HG03460 (cell line): ENCODE data around the gene HSPB3.
A peak's percentile ranks its signal among the peaks of the same experiment; 100 is the strongest.
"Not testable (repeated sequence)": the region's sequence is repeated elsewhere in the genome, so short reads cannot be mapped to it uniquely, and the experiment has no call there.

Experiments used
- ATAC-seq: cut with Tn5 transposase; IDR thresholded peaks from one replicate; pipeline ENCODE4 v1.9.1; 2021; ENCODE audit not compliant: unreplicated experiment

Gene HSPB3, protein sequence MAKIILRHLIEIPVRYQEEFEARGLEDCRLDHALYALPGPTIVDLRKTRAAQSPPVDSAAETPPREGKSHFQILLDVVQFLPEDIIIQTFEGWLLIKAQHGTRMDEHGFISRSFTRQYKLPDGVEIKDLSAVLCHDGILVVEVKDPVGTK

GRCh38 chr5:54455413-54456157 lies at the start of gene HSPB3:
Gene HSPB3 (plus strand): TSS chr5:54455699. CDS start chr5:54455790, 91 bp downstream.
- ATAC-seq: no peak

DNA sequence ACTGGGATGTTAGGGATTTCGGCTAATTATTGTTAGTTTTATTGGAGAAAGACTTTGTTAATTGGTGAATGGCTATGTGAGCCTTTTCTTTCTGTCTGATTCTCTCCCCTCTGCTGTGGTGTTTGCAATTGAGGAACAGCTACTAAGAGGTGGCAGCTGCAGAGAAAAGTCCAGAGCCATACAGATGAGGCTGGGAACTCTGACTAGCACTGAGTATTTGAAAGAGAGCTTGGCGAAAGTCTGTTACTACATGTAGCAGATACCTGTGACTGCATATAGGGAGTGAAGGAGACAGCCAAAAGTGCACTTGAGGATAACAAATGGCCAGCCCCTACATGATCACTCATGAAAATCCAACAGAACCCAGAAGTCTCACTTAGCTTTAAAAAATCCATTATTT lies 44.3 kb upstream of the HSPB3 start:
- ATAC-seq: no peak

GRCh38 chr5:54412913-54413312 lies 42.6 kb upstream of the HSPB3 start:
- ATAC-seq: no peak

GRCh38 chr5:54415147-54415546 lies 40.4 kb upstream of the HSPB3 start:
- no peak for ATAC-seq

DNA sequence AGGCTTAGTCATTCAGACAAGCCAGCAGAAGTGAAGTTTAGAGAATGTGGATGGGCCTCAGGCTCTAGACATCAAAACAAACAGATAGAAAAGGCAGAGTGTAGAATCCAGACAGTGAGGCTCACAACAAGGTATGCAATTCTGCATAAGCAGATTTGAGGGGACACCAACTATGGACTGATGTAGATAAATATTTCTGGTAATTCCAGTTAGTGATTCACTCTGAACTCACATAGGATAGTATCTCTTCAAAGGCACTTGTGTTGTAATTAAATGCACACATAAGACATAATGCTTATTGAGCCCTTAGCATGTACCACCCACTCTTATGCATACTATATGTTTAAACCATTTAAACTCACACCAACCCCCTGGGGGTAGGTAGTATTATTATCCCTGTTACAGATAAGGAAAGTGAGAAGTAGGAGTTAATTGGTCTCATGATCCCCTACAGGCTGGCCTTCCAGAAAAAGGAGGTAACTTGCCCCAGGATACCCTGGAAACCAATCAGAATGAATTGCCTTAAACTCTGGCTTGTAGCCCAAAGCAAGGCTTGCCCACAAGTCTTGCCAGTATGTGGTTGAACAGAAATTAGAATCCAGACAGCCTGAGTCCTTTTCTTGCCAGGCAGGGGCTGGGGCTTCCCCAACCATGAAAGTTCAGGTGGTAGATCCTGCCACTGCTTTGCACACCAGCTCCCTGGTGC lies 39.5 kb upstream of the HSPB3 start:
- no peak for ATAC-seq

DNA sequence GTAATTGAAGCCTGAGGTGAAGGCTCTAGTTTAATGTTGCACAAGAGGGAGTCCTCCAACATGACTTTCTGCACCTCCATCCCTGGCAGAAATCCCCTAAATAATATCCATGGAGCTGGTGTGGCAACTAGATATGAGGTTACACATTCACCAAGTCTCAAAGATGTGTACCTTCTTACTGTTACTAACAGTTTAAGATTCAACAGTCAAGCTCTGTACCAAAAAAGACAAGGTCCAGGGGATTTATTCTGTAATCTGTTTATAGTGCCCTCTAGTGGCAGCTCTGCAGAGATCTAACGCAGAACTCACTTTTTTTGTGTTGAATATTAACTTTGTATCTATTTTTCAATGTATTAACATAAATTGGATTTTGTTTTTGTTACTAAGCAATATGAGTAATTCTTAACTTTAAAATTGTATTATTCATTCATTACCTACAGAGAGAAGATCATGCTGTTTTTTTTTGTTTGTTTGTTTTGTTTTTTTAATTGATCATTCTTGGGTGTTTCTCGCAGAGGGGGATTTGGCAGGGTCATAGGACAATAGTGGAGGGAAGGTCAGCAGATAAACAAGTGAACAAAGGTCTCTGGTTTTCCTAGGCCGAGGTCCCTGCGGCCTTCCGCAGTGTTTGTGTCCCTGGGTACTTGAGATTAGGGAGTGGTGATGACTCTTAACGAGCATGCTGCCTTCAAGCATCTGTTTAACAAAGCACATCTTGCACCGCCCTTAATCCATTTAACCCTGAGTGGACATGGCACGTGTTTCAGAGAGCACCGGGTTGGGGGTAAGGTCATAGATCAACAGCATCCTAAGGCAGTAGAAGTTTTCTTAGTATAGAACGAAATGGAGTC lies 35.7 kb upstream of the HSPB3 start:
- not testable (repeated sequence) for ATAC-seq

DNA sequence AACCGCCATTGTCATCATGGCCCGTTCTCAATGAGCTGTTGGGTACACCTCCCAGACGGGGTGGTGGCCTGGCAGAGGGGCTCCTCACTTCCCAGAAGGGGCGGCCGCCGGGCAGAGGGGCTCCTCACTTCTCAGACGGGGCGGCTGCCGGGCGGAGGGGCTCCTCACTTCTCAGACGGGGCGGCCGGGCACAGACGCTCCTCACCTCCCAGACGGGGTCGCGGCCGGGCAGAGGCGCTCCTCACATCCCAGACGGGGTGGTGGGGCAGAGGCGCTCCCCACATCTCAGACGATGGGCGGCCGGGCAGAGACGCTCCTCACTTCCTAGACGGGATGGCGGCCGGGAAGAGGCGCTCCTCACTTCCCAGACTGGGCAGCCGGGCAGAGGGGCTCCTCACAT lies 35.0 kb upstream of the HSPB3 start:
- ATAC-seq: not testable (repeated sequence)

DNA sequence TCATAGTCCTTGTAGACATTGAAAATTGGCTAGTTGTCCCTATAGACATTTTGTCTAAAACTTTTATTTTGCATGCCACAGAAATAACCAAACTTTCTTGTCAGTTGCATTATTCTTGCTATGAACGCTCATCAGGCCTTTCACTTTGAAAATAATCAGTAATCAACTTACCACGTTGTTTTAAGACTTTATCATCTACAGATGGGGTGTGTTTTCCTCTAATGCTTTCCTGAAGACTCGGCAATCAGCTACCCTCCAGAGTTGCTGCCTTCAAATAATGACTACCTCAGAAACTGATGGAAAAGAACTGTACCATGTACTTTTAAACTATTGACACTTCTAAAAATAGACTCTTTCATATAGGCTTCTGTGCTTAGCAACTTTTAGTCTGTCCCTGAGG lies 33.5 kb upstream of the HSPB3 start:
- ATAC-seq: no peak

- ATAC-seq: no peak
Measured at GRCh38 chr5:54425258-54425657, 30.2 kb upstream of the HSPB3 start.

GRCh38 chr5:54426209-54426608 lies 29.3 kb upstream of the HSPB3 start:
- ATAC-seq: no peak

DNA sequence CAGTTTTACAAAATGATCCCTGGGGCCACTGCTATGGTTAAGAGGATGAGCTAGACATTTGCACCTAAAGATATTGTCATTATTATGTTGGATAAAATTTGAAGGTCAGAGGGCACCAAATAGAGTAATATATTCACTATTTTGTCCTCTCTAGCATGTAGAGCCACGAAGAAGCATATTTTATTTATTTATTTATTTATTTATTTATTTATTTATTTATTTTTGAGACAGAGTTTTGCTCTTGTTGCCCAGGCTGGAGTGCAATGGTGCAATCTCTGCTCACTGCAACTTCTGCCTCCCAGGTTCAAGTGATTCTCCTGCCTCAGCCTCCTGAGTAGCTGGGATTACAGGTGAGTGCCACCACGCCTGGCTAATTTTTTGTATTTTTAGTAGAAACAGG lies 20.8 kb upstream of the HSPB3 start:
- not testable (repeated sequence) for ATAC-seq

DNA sequence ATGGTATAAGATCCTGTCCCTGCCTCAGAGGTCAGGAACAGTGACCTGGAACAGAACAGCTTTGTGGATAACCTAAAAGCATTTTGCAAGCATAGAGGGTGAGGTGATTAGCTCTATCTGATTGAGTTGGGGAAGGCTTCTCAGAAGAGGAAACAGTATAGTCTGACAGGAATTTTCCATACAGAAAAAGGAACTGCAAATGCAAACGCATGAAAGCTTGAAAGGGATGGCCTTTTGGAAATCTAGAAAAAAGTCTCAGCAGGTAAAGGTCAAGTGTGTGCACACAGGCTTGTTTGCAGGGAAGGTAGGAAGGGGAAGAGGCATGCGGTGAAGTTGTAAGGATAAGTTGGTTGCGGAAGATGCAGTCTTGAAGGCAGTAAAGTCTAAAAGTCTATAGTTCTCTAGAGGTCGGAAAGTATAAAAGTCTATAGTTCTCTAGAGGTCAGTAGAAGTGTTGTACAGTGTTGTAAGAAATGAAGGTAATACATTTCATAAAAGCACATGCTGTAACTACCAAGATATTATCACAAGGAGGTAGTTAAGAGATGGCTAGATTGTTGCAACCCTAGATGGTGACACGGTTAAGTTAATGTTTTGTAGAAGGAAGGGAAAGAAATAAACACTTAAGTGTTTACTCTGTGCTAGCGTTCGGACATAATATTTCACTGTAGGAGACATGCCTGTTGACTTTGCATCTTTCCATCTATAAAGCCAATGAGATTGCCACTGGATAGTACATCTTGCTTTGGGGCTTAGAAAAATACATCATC lies 16.7 kb upstream of the HSPB3 start:
- ATAC-seq: no peak

DNA sequence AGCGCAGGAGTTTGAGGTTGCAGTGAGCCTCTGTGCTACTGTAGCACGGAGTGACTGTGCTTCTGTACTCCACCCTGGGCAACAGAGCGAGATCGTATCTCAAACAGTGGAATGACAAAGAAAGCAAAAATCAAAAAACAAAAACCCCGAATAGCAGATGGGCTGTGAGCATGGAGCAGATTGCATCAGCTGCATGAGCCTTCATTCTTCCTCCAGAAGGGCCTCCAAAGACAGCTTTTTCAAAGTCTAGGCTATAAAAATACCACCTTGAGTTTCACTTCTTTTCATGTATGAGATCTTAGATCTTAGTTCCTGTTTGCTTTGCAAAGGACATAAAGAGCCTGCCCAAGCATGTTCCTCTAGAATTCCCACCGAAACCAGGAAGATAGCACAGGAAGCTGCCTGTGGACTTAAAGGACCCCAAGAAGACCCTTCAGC lies 15.0 kb upstream of the HSPB3 start:
- peak; percentile 93 for ATAC-seq

GRCh38 chr5:54442271-54442670 lies 13.2 kb upstream of the HSPB3 start:
- no peak for ATAC-seq

DNA sequence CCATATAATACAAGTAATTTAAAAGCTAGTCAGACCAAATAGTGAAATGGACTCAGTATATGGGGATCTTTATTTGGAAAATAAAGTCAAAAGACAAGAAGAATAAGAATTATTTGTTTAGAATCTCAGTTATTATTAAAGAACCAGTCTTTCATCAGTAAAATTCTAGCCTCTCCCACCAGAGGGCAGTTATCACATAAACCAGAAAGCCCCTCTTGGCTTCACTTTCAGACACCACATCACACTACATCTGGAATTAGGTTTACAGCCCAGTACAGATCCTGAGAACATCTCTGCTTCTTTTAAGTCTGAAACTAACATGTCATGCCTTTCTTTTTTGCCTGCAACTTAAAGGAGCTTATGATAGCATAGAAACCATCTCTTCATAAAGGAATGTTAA lies 12.2 kb upstream of the HSPB3 start:
- no peak for ATAC-seq

DNA sequence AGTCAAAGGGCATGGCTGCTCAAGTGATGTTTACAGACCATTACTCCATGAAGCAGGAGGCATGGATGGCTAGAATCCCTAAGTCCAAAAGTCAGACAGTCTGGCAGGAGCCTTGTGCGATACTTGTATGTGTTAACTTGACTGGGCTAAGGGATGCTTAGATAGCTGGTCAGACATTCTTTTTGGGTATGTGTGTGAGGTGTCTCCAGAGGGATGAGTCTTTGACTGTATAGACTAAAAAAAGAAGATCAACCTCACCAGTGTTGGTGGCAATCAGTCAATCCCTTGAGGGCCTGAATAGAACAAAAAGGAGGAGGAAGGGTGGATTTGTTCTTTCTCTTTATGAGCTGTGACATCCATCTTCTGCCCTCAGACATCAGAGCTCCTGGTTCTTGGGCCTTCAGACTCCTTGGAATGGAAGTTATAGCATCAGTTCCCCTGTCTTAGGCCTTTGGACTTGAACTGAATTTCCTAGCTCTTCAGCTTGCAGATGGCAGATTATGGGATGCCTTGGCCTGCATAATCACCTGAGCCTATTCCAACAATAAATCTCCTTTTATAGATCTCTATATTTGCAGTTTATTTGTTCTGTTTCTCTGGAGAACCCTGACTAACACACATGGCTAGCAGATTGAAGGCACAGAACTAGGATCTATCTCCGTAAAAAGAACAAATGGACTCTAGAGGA lies 9.7 kb upstream of the HSPB3 start:
- no peak for ATAC-seq

DNA sequence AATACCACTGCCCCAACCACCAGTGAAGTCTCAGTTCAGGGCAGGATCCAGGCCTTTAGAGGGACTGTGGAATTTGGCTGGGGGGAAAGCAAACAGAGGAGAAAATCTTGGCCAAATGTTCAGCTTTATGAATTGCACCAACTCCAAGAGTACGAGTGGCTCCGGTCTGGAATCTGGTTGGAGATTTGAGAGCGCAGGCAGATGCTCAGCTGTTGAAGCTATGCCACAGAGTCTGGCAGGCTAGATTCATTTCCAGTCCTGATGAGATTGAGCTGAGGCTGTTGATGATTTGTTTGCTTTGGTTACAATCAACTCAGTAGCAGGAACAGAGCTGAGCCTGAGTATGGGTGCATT lies 9.1 kb upstream of the HSPB3 start:
- no peak for ATAC-seq

GRCh38 chr5:54449923-54450322 lies 5.6 kb upstream of the HSPB3 start:
- no peak for ATAC-seq

GRCh38 chr5:54450542-54450941 lies 5.0 kb upstream of the HSPB3 start:
- no peak for ATAC-seq

DNA sequence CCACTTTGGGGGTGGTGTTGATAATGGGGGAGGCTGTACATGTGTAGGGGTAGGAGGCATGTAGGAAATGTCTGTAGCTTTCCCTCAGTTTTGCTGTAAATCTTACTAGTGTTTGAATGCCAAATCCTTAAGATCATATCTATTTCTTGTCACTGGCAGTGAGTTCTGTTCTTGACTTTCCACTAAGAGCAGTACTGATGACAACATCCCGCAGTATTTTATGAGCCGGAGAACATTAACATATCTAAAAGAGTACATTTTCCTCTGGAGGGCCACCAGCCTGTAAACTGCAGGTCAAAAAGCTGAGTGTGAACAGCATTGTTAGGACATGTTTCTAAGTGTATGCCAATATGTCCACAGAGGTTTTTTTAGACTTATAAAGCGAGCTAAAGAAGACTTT lies 2.5 kb upstream of the HSPB3 start:
- ATAC-seq: no peak
